Measurements from ENCODE around the gene CCL18.

CCL18 gene

GRCh38 chr17:36069136-36069535 lies 5.1 kb downstream of the CCL18 start:
- DNase-seq (no peak), ATAC-seq (ENCODE audit: insufficient read depth, low read depth) (no peak)
- Histone ChIP-seq H3K9me3 (ENCODE audit: insufficient read depth, low read length, severe bottlenecking) (no peaks in the 10 kb centered on the region), H3K27ac (ENCODE audit: low read length) (no peak overlapping the region), H3K4me3 (ENCODE audit: low read depth in 1 of 2, low read length in 2 of 2) (no peak overlapping the region), H3K79me2 (ENCODE audit: insufficient read depth, low read length) (no peaks in the 10 kb centered on the region), H4K20me1 (ENCODE audit: insufficient read depth, low read length) (no peaks in the 10 kb centered on the region), H2AFZ (ENCODE audit: low read depth, low read length) (no peak overlapping the region), H3K27me3 (ENCODE audit: insufficient read depth, low read length, poor library complexity) (no peaks in the 10 kb centered on the region), H3K4me2 (ENCODE audit: insufficient read depth, low read length) (no peak overlapping the region), H3K36me3 (ENCODE audit: insufficient read depth, low read length) (no peaks in the 10 kb centered on the region), H3K4me1 (ENCODE audit: insufficient read depth, low read length) (no peaks in the 10 kb centered on the region), H3K9ac (ENCODE audit: low read depth, low read length) (no peak overlapping the region)
- TF ChIP-seq CTCF (IDR thresholded peaks at IDR 0.05; ENCODE audit: borderline replicate concordance, extremely low read depth, low read length, poor library complexity, severe bottlenecking) (no peak), EZH2 (IDR thresholded peaks at IDR 0.05; ENCODE audit: borderline replicate concordance, low read depth, low read length, severe bottlenecking) (no peak)

GRCh38 chr17:36070427-36070826 lies 6.4 kb downstream of the CCL18 start:
- no peak overlapping the region for H2AFZ ChIP-seq (ENCODE audit: low read depth, low read length)
- DNase-seq (no peak), ATAC-seq (ENCODE audit: insufficient read depth, low read depth) (no peak)
- H3K4me1 ChIP-seq (ENCODE audit: insufficient read depth, low read length): no peaks in the 10 kb centered on the region
- no peak for TF ChIP-seq CTCF (IDR thresholded peaks at IDR 0.05; ENCODE audit: borderline replicate concordance, extremely low read depth, low read length, poor library complexity, severe bottlenecking)
- no peak for TF ChIP-seq EZH2 (IDR thresholded peaks at IDR 0.05; ENCODE audit: borderline replicate concordance, low read depth, low read length, severe bottlenecking)
- no peak overlapping the region for H3K27ac ChIP-seq (ENCODE audit: low read length)
- H3K9me3 ChIP-seq (ENCODE audit: insufficient read depth, low read length, severe bottlenecking): no peaks in the 10 kb centered on the region
- no peaks in the 10 kb centered on the region for H3K79me2 ChIP-seq (ENCODE audit: insufficient read depth, low read length)
- H3K27me3 ChIP-seq (ENCODE audit: insufficient read depth, low read length, poor library complexity): no peaks in the 10 kb centered on the region
- no peak overlapping the region for H3K4me2 ChIP-seq (ENCODE audit: insufficient read depth, low read length)
- H4K20me1 ChIP-seq (ENCODE audit: insufficient read depth, low read length): no peaks in the 10 kb centered on the region
- no peaks in the 10 kb centered on the region for H3K36me3 ChIP-seq (ENCODE audit: insufficient read depth, low read length)
- no peak overlapping the region for H3K4me3 ChIP-seq (ENCODE audit: low read depth in 1 of 2, low read length in 2 of 2)
- no peak overlapping the region for H3K9ac ChIP-seq (ENCODE audit: low read depth, low read length)

- no peaks in the 10 kb centered on the region for H3K36me3 ChIP-seq (ENCODE audit: insufficient read depth, low read length)
- no peak overlapping the region for H2AFZ ChIP-seq (ENCODE audit: low read depth, low read length)
- H3K27me3 ChIP-seq (ENCODE audit: insufficient read depth, low read length, poor library complexity): no peaks in the 10 kb centered on the region
- H3K9ac ChIP-seq (ENCODE audit: low read depth, low read length): no peak overlapping the region
- no peak overlapping the region for H3K4me3 ChIP-seq (ENCODE audit: low read depth in 1 of 2, low read length in 2 of 2)
- H3K79me2 ChIP-seq (ENCODE audit: insufficient read depth, low read length): no peaks in the 10 kb centered on the region
- TF ChIP-seq EZH2 (IDR thresholded peaks at IDR 0.05; ENCODE audit: borderline replicate concordance, low read depth, low read length, severe bottlenecking) (no peak), CTCF (IDR thresholded peaks at IDR 0.05; ENCODE audit: borderline replicate concordance, extremely low read depth, low read length, poor library complexity, severe bottlenecking) (no peak)
- H3K4me2 ChIP-seq (ENCODE audit: insufficient read depth, low read length): no peak overlapping the region
- H3K9me3 ChIP-seq (ENCODE audit: insufficient read depth, low read length, severe bottlenecking): no peaks in the 10 kb centered on the region
- no peak for DNase-seq
- no peaks in the 10 kb centered on the region for H4K20me1 ChIP-seq (ENCODE audit: insufficient read depth, low read length)
- ATAC-seq (ENCODE audit: insufficient read depth, low read depth): no peak
- no peaks in the 10 kb centered on the region for H3K4me1 ChIP-seq (ENCODE audit: insufficient read depth, low read length)
- H3K27ac ChIP-seq (ENCODE audit: low read length): no peak overlapping the region
These were observed 7.7 kb downstream of the CCL18 start for GRCh38 chr17:36071751-36072150.

All from DND-41 (cell line).